ENCODE results near the gene DCP2. TPM values are rescaled to one million over a fixed set of nuclear protein-coding genes. Genes with fewer than 3 reads are reported as not detected.

The DCP2 gene
- total RNA-seq, 1 experiment from 2014 or later, result 186 TPM

- Mint-ChIP-seq H3K27me3 (ENCODE audit: low read depth) (no peaks in the 10 kb centered on the region; the same call in 1 of the 2 replicates), H3K9me3 (no peaks in the 10 kb centered on the region), H3K27ac (no peak overlapping the region), H3K36me3 (peaks cover 30% of the 10 kb centered on the region), H3K4me1 (peaks cover 9% of the 10 kb centered on the region), H3K4me3 (no peak overlapping the region)
- ATAC-seq (no peak), DNase-seq (ENCODE audit: low spot score) (no peak)
- ChIA-PET POLR2A (no interaction called here), CTCF (no interaction called here)
- TF ChIP-seq GABPB1 (CRISPR knock-in tag; IDR thresholded peaks at IDR 0.05) (no peak), ARID4B (CRISPR knock-in tag; IDR thresholded peaks at IDR 0.05; ENCODE audit: borderline replicate concordance) (no peak), SMAD4 (CRISPR knock-in tag; IDR thresholded peaks at IDR 0.05) (no peak), ZNF512 (CRISPR knock-in tag; IDR thresholded peaks at IDR 0.05; ENCODE audit: borderline replicate concordance) (no peak), E2F5 (CRISPR knock-in tag; IDR thresholded peaks at IDR 0.05) (no peak), ZNF423 (CRISPR knock-in tag; IDR thresholded peaks at IDR 0.05) (no peak), TEAD1 (CRISPR knock-in tag; IDR thresholded peaks at IDR 0.05) (no peak), CBFB (CRISPR knock-in tag; IDR thresholded peaks at IDR 0.05; ENCODE audit: low read depth) (no peak), AR (CRISPR knock-in tag; IDR thresholded peaks at IDR 0.05) (no peak), JUN (CRISPR knock-in tag; IDR thresholded peaks at IDR 0.05) (no peak), FOXP1 (CRISPR knock-in tag; IDR thresholded peaks at IDR 0.05; ENCODE audit: borderline replicate concordance) (no peak), EMX1 (CRISPR knock-in tag; IDR thresholded peaks at IDR 0.05) (no peak), USF2 (CRISPR knock-in tag; IDR thresholded peaks at IDR 0.05) (no peak), ATF3 (CRISPR knock-in tag; conservative IDR thresholded peaks at IDR 0.05) (no peak), ZNF138 (CRISPR knock-in tag; conservative IDR thresholded peaks at IDR 0.05) (no peak), STAT6 (CRISPR knock-in tag; conservative IDR thresholded peaks at IDR 0.05; ENCODE audit: low read depth) (no peak), PRDM15 (CRISPR knock-in tag; IDR thresholded peaks at IDR 0.05) (no peak), PREB (CRISPR knock-in tag; IDR thresholded peaks at IDR 0.05; ENCODE audit: borderline replicate concordance) (no peak)
Observed at GRCh38 chr5:113062869-113063508, 86.4 kb downstream of the DCP2 start.

Data from WTC11 (cell line).